Peyer's patch (tissue), 4 donors: Measurements from ENCODE around the gene SREBF2. TPM values are rescaled to one million over a fixed set of nuclear protein-coding genes. Genes with fewer than 3 reads are reported as not detected.

Experiments
- DNase-seq, 3 donors: peaks; one replicate each; pipeline ENCODE4 v3.0.0-alpha.2; 2017 to 2019
- H3K27ac ChIP-seq, 4 donors: fragments of 200-600 bp; sonication (generic); one replicate each; pipeline ENCODE4 v1.5.1; 2016 to 2019
- H3K27me3 ChIP-seq, 2 donors: fragments of 200-600 bp; sonication (generic); one replicate each; pipeline ENCODE4 v1.5.1; 2019
- H3K36me3 ChIP-seq, 3 donors: fragments of 200-600 bp; sonication (generic); one replicate each; pipeline ENCODE4 v1.5.1; 2016 to 2019
- H3K4me1 ChIP-seq, 4 donors: fragments of 200-600 bp; sonication (generic); one replicate each; pipeline ENCODE4 v1.5.1; 2016 to 2019
- H3K4me3 ChIP-seq, 4 donors: fragments of 200-600 bp; sonication (generic); 1 replicate in 3 of 4; 2 replicates in 1 of 4; pipeline ENCODE4 v1.5.1; 2016 to 2019; ENCODE audit warnings: mild to moderate bottlenecking in 1 of 4
- H3K9me3 ChIP-seq, 4 donors: fragments of 200-600 bp; sonication (generic); one replicate each; pipeline ENCODE4 v1.5.1; 2016 to 2019; ENCODE audit warnings: mild to moderate bottlenecking in 1 of 4
- CTCF ChIP-seq, 6 experiments: fragments of 450-650 bp in 4 of 6; fragments of 200-600 bp in 2 of 6; sonication (generic) in 1 of 6; IDR thresholded peaks; one replicate each; pipeline ENCODE4 v1.5.1; 2017 to 2019; ENCODE audit warnings: antibody characterized with exemption in 6 of 6, mild to moderate bottlenecking in 3 of 6, moderate library complexity in 1 of 6
- POLR2A ChIP-seq, 2 donors: fragments of 450-650 bp; IDR thresholded peaks; one replicate each; pipeline ENCODE4 v1.5.1; 2017; ENCODE audit warnings: antibody characterized with exemption in 2 of 2, mild to moderate bottlenecking in 2 of 2, moderate library complexity in 2 of 2
- total RNA-seq, 4 donors: library from RNA; depleted of rRNA; stranded (reverse); fragments of >200 nt; gene quantifications; one replicate each; pipeline ENCODE4 v1.1.0, GENCODE V29; 2016

Gene SREBF2
- total RNA-seq, 4 donors from 2014 or later = 66.0 to 221 (median 144) TPM

- TF ChIP-seq POLR2A (IDR thresholded peaks at IDR 0.05) = no peak
- TF ChIP-seq CTCF (IDR thresholded peaks at IDR 0.05) = no peak
- Histone ChIP-seq H3K4me1 (no peaks in the 10 kb centered on the region), H3K27ac (no peak overlapping the region), H3K27me3 (no peaks in the 10 kb centered on the region), H3K9me3 (no peaks in the 10 kb centered on the region), H3K4me3 (no peak overlapping the region), H3K36me3 (peaks cover 0 to 11% (median 0%) of the 10 kb centered on the region in 3 donors)
- no peak for DNase-seq
These were observed 22.9 kb upstream of the SREBF2 start for GRCh38 chr22:41810022-41810421.

GRCh38 chr22:41812805-41813545 is 19.9 kb upstream of the SREBF2 start:
- peaks cover 0 to 16% (median 0%) of the 10 kb centered on the region in 3 donors for H3K36me3 ChIP-seq
- H3K27me3 ChIP-seq = no peaks in the 10 kb centered on the region

GRCh38 chr22:41813726-41814410 is 19.0 kb upstream of the SREBF2 start:
- DNase-seq = no peak
- no peak overlapping the region for H3K27ac ChIP-seq
- H3K36me3 ChIP-seq = peaks cover 0 to 16% (median 0%) of the 10 kb centered on the region in 3 donors
- TF ChIP-seq POLR2A (IDR thresholded peaks at IDR 0.05) (no peak), CTCF (IDR thresholded peaks at IDR 0.05) (no peak)
- H3K4me3 ChIP-seq = no peak overlapping the region
- no peaks in the 10 kb centered on the region for H3K4me1 ChIP-seq
- no peaks in the 10 kb centered on the region for H3K27me3 ChIP-seq
- H3K9me3 ChIP-seq = no peaks in the 10 kb centered on the region

More at GRCh38 chr22:41812805-41813545, 19.9 kb upstream of the SREBF2 start:
- H3K4me3 ChIP-seq = no peak overlapping the region
- H3K4me1 ChIP-seq = no peaks in the 10 kb centered on the region
- no peak overlapping the region for H3K27ac ChIP-seq
- no peak for TF ChIP-seq CTCF (IDR thresholded peaks at IDR 0.05)
- no peak for TF ChIP-seq POLR2A (IDR thresholded peaks at IDR 0.05)
- DNase-seq = no peak
- no peaks in the 10 kb centered on the region for H3K9me3 ChIP-seq

GRCh38 chr22:41815716-41816115 is 17.2 kb upstream of the SREBF2 start:
- no peaks in the 10 kb centered on the region for H3K4me1 ChIP-seq
- no peaks in the 10 kb centered on the region for H3K27me3 ChIP-seq
- no peak overlapping the region for H3K27ac ChIP-seq
- DNase-seq = no peak
- H3K4me3 ChIP-seq = no peak overlapping the region
- H3K36me3 ChIP-seq = peaks cover 0 to 16% (median 0%) of the 10 kb centered on the region in 3 donors
- H3K9me3 ChIP-seq = no peaks in the 10 kb centered on the region
- TF ChIP-seq POLR2A (IDR thresholded peaks at IDR 0.05) = no peak
- TF ChIP-seq CTCF (IDR thresholded peaks at IDR 0.05) = no peak

- TF ChIP-seq CTCF (IDR thresholded peaks at IDR 0.05) (no peak), POLR2A (IDR thresholded peaks at IDR 0.05) (no peak)
- no peak for DNase-seq
- Histone ChIP-seq H3K27ac (no peak overlapping the region), H3K4me1 (no peaks in the 10 kb centered on the region), H3K9me3 (no peaks in the 10 kb centered on the region), H3K27me3 (no peaks in the 10 kb centered on the region), H3K36me3 (peaks cover 0 to 16% (median 0%) of the 10 kb centered on the region in 3 donors), H3K4me3 (no peak overlapping the region)
These were observed 16.7 kb upstream of the SREBF2 start for GRCh38 chr22:41816241-41816640.
